ENCODE measurements around the gene ARL1. TPM values are rescaled to one million over a fixed set of nuclear protein-coding genes. Genes with fewer than 3 reads are reported as not detected.

The ARL1 gene
- total and polyA plus RNA-seq, 9 of the 15 experiments (the other 6 are each of a cell fraction or from before 2014, with no cell fraction given) = 53.0 to 127 (median 68.6) TPM

- TF ChIP-seq, protein P1, sequence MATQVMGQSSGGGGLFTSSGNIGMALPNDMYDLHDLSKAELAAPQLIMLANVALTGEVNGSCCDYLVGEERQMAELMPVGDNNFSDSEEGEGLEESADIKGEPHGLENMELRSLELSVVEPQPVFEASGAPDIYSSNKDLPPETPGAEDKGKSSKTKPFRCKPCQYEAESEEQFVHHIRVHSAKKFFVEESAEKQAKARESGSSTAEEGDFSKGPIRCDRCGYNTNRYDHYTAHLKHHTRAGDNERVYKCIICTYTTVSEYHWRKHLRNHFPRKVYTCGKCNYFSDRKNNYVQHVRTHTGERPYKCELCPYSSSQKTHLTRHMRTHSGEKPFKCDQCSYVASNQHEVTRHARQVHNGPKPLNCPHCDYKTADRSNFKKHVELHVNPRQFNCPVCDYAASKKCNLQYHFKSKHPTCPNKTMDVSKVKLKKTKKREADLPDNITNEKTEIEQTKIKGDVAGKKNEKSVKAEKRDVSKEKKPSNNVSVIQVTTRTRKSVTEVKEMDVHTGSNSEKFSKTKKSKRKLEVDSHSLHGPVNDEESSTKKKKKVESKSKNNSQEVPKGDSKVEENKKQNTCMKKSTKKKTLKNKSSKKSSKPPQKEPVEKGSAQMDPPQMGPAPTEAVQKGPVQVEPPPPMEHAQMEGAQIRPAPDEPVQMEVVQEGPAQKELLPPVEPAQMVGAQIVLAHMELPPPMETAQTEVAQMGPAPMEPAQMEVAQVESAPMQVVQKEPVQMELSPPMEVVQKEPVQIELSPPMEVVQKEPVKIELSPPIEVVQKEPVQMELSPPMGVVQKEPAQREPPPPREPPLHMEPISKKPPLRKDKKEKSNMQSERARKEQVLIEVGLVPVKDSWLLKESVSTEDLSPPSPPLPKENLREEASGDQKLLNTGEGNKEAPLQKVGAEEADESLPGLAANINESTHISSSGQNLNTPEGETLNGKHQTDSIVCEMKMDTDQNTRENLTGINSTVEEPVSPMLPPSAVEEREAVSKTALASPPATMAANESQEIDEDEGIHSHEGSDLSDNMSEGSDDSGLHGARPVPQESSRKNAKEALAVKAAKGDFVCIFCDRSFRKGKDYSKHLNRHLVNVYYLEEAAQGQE (IDR thresholded peaks at IDR 0.05; ENCODE audit: borderline replicate concordance) = no peak
- TF ChIP-seq, protein P1 (CRISPR knock-in tag; IDR thresholded peaks at IDR 0.05; ENCODE audit: low read depth) = no peak
- TF ChIP-seq DIDO1 (tag; IDR thresholded peaks at IDR 0.05; ENCODE audit: low read depth) (peak; percentile 96), FIP1L1 (IDR thresholded peaks at IDR 0.05; ENCODE audit: low read depth, low read length, poor library complexity, severe bottlenecking) (peak; percentile 47), SPI1 (IDR thresholded peaks at IDR 0.05; ENCODE audit: borderline replicate concordance, low read depth, low read length) (no peak), KLF6 (CRISPR knock-in tag; IDR thresholded peaks at IDR 0.05; ENCODE audit: borderline replicate concordance) (no peak)
- TF ChIP-seq, protein P2, sequence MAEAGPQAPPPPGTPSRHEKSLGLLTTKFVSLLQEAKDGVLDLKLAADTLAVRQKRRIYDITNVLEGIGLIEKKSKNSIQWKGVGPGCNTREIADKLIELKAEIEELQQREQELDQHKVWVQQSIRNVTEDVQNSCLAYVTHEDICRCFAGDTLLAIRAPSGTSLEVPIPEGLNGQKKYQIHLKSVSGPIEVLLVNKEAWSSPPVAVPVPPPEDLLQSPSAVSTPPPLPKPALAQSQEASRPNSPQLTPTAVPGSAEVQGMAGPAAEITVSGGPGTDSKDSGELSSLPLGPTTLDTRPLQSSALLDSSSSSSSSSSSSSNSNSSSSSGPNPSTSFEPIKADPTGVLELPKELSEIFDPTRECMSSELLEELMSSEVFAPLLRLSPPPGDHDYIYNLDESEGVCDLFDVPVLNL (CRISPR knock-in tag; IDR thresholded peaks at IDR 0.05; ENCODE audit: low read depth) = no peak
- TF ChIP-seq, protein P3, sequence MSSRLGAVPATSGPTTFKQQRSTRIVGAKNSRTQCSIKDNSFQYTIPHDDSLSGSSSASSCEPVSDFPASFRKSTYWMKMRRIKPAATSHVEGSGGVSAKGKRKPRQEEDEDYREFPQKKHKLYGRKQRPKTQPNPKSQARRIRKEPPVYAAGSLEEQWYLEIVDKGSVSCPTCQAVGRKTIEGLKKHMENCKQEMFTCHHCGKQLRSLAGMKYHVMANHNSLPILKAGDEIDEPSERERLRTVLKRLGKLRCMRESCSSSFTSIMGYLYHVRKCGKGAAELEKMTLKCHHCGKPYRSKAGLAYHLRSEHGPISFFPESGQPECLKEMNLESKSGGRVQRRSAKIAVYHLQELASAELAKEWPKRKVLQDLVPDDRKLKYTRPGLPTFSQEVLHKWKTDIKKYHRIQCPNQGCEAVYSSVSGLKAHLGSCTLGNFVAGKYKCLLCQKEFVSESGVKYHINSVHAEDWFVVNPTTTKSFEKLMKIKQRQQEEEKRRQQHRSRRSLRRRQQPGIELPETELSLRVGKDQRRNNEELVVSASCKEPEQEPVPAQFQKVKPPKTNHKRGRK (tag; IDR thresholded peaks at IDR 0.05) = no peak
- TF ChIP-seq, protein P4, sequence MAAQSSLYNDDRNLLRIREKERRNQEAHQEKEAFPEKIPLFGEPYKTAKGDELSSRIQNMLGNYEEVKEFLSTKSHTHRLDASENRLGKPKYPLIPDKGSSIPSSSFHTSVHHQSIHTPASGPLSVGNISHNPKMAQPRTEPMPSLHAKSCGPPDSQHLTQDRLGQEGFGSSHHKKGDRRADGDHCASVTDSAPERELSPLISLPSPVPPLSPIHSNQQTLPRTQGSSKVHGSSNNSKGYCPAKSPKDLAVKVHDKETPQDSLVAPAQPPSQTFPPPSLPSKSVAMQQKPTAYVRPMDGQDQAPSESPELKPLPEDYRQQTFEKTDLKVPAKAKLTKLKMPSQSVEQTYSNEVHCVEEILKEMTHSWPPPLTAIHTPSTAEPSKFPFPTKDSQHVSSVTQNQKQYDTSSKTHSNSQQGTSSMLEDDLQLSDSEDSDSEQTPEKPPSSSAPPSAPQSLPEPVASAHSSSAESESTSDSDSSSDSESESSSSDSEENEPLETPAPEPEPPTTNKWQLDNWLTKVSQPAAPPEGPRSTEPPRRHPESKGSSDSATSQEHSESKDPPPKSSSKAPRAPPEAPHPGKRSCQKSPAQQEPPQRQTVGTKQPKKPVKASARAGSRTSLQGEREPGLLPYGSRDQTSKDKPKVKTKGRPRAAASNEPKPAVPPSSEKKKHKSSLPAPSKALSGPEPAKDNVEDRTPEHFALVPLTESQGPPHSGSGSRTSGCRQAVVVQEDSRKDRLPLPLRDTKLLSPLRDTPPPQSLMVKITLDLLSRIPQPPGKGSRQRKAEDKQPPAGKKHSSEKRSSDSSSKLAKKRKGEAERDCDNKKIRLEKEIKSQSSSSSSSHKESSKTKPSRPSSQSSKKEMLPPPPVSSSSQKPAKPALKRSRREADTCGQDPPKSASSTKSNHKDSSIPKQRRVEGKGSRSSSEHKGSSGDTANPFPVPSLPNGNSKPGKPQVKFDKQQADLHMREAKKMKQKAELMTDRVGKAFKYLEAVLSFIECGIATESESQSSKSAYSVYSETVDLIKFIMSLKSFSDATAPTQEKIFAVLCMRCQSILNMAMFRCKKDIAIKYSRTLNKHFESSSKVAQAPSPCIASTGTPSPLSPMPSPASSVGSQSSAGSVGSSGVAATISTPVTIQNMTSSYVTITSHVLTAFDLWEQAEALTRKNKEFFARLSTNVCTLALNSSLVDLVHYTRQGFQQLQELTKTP (IDR thresholded peaks at IDR 0.05; ENCODE audit: low read depth in 1 of 2, partially characterized antibody in 2 of 2) = no peak
Measured at GRCh38 chr12:101407436-101408345, at the start of gene ARL1 (continued).

Data from K562 (cell line).